ENCODE results near the gene BTBD19.

Gene BTBD19

DNA sequence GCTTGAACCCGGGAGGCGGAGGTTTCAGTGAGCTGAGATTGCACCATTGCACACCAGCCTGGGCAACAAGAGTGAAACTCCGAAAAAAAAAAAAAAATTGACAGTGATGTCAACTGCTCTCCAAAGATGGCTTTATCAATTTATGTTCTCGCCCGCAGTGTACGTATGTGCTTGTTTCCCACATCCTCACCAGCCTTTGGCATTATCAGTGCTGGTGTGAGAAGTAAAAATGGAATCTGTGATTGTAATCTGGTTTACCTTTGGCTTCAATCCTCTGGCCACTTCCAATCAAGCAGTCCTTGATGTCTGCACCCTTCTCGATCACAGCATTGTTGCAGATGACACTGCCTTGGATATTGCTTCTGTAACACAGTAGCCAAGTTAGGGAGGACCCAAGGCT, 49.1 kb downstream of the BTBD19 start:
- DNase-seq, result no peak
- ATAC-seq, result no peak

- ATAC-seq, result no peak
- no peak for DNase-seq
Measured at GRCh38 chr1:44860331-44860730, 52.0 kb downstream of the BTBD19 start.

GRCh38 chr1:44860891-44861425, 52.6 kb downstream of the BTBD19 start:
- no peak for ATAC-seq
- no peak for DNase-seq

- peak; percentile 32 for ATAC-seq
- DNase-seq, result no peak
Measured at GRCh38 chr1:44862829-44863401, 54.6 kb downstream of the BTBD19 start.

Measured in stimulated activated naive CD8-positive, alpha-beta T cell treated with anti-CD3 and anti-CD28 coated beads, Interleukin-15, Interleukin-2, amounts not matched to agents 100 U/mL and 50 U/mL, for 24 hours (primary cell).